Natural killer cell (primary cell): ENCODE data around the gene TEKT5. TPM values are rescaled to one million over a fixed set of nuclear protein-coding genes. Genes with fewer than 3 reads are reported as not detected.

Source experiments
- ATAC-seq, 3 donors: fragments of 150-1000 bp in 2 of 3; fragments of 200-7000 bp in 1 of 3; cut with Tn5 transposase; 1 replicate in 1 of 3; 2 replicates in 2 of 3; pipeline ENCODE4 v1.10.0; 2021; ENCODE audit warnings: mild to moderate bottlenecking in 2 of 3, moderate library complexity in 2 of 3
- DNase-seq, 2 donors: peaks; one replicate each; pipeline versions ENCODE4 v3.0.0 to v3.0.0-alpha.2; 2013 to 2021; ENCODE audit warnings: mixed read lengths in 1 of 2
- H3K27ac ChIP-seq: one replicate; pipeline ENCODE4 v1.5.1; 2013; ENCODE audit warnings: mild to moderate bottlenecking, low read length
- H3K27me3 ChIP-seq: one replicate; pipeline ENCODE4 v1.6.1; 2013; ENCODE audit warnings: low read length; ENCODE audit not compliant: control insufficient read depth, insufficient read depth
- H3K36me3 ChIP-seq: one replicate; pipeline ENCODE4 v1.6.1; 2013; ENCODE audit warnings: low read length; ENCODE audit not compliant: control insufficient read depth, insufficient read depth
- H3K4me1 ChIP-seq: one replicate; pipeline ENCODE4 v1.6.1; 2013; ENCODE audit warnings: low read length; ENCODE audit not compliant: control insufficient read depth, insufficient read depth
- H3K4me3 ChIP-seq: one replicate; pipeline ENCODE4 v1.5.1; 2013; ENCODE audit warnings: low read length
- H3K9me3 ChIP-seq: one replicate; pipeline ENCODE4 v1.6.1; 2013; ENCODE audit warnings: low read length; ENCODE audit not compliant: control insufficient read depth, insufficient read depth
- H3K27ac Mint-ChIP-seq, 2 donors: one replicate each; pipeline ENCODE4 v1.8.0; 2022; ENCODE audit warnings: mild to moderate bottlenecking in 2 of 2, mixed read lengths in 2 of 2, moderate library complexity in 1 of 2
- H3K27me3 Mint-ChIP-seq, 2 donors: one replicate each; pipeline ENCODE4 v1.8.0; 2022; ENCODE audit warnings: low read depth in 2 of 2, mixed read lengths in 2 of 2
- H3K36me3 Mint-ChIP-seq: one replicate; pipeline ENCODE4 v1.8.0; 2022; ENCODE audit warnings: mixed read lengths
- H3K4me1 Mint-ChIP-seq, 2 donors: one replicate each; pipeline ENCODE4 v1.8.0; 2022; ENCODE audit warnings: mixed read lengths in 2 of 2
- H3K4me3 Mint-ChIP-seq: one replicate; pipeline ENCODE4 v1.8.0; 2022; ENCODE audit warnings: mild to moderate bottlenecking, moderate library complexity, mixed read lengths
- H3K9me3 Mint-ChIP-seq, 2 donors: one replicate each; pipeline ENCODE4 v1.8.0; 2022; ENCODE audit warnings: mixed read lengths in 2 of 2
- WGBS: methylation state at CpG from one replicate; pipeline ENCODE4 v1.1.7; 2013; ENCODE audit warnings: missing lambda C conversion rate; ENCODE audit not compliant: insufficient coverage; 5-methylcytosine and 5-hydroxymethylcytosine counted together
- intact Hi-C: fragments of 100-400 bp; cut with micrococcal nuclease; formaldehyde crosslinking; loops from one replicate; pipeline ENCODE4 v1.14.2; 2022
- total RNA-seq, 4 donors: library from RNA; stranded (reverse); fragments of 120-200 nt in 1 of 4; gene quantifications; one replicate each; pipeline versions ENCODE4 v1.2.3 to v1.2.4, GENCODE V29; 2013 to 2022
- TF ChIP-seq, protein P1 (sequence below): fragments of 200-600 bp; IDR thresholded peaks from one replicate; pipeline ENCODE4 v1.8.0; 2022; ENCODE audit warnings: antibody characterized with exemption

TEKT5 gene
- total RNA-seq, 3 donors from 2014 or later (not counting 1 experiment from before 2014, with no cell fraction given), result 1.1 TPM; not detected in 2

DNA sequence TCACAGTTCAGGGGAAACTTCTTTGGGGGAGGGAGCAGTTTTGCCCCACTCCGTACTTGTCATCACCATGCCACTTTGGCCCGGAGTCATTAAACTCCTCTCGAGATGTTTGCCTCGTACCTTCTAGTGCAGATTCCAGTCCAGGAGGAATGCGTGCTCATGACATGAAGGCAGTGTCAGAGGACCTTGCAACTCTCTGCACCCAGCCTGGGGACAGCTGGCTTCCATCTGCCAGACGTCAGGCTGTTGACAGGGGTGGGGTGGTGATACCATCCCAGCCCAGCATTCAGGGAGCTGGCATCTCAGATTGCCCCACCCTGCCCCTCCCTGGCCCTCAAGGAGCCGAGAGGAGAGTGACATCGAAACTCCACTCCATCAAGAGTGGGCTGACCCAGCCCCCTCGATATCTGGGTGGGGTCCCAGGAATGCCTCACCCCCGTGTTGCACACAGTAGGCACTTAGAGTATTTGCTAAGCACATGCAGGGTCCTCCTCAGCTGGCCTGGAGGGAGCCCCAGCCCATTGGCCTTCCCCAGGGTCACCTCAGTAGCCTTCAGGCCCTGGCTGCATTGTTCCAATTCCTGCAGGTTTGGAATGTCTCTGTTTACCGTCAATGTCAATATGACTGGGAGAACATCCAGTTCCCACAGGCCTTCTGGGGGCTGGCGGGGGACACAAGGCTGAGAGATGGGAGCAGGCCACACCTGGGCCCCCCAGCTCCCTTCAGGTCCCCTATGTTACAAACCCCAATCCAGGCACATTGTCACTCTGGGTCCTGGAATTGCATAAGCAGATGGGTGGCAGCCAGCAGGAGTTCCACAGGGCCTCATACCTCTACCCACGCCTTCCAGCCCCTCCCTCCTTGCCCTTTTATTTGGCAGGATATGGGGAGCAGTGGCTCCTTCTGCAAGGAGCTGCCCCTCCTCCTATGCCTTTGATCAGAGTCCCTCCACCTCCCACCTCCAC is 93.0 kb downstream of the TEKT5 start:
- no peaks in the 10 kb centered on the region for H3K36me3 Mint-ChIP-seq
- peaks cover 3% of the 10 kb centered on the region for H3K4me1 ChIP-seq
- WGBS, result 79% methylated on average over 13 of the region's 13 CpGs
- ATAC-seq, result no peak
- no peak overlapping the region for H3K4me3 Mint-ChIP-seq
- intact Hi-C loops, result no loop called here
- no peaks in the 10 kb centered on the region for H3K9me3 ChIP-seq
- H3K4me3 ChIP-seq, result no peak overlapping the region
- DNase-seq, result no peak
- TF ChIP-seq, protein P1, sequence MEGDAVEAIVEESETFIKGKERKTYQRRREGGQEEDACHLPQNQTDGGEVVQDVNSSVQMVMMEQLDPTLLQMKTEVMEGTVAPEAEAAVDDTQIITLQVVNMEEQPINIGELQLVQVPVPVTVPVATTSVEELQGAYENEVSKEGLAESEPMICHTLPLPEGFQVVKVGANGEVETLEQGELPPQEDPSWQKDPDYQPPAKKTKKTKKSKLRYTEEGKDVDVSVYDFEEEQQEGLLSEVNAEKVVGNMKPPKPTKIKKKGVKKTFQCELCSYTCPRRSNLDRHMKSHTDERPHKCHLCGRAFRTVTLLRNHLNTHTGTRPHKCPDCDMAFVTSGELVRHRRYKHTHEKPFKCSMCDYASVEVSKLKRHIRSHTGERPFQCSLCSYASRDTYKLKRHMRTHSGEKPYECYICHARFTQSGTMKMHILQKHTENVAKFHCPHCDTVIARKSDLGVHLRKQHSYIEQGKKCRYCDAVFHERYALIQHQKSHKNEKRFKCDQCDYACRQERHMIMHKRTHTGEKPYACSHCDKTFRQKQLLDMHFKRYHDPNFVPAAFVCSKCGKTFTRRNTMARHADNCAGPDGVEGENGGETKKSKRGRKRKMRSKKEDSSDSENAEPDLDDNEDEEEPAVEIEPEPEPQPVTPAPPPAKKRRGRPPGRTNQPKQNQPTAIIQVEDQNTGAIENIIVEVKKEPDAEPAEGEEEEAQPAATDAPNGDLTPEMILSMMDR, result no peak
- H3K27ac Mint-ChIP-seq, result no peak overlapping the region
- peaks cover 3% of the 10 kb centered on the region for H3K27me3 ChIP-seq
- H3K36me3 ChIP-seq, result no peaks in the 10 kb centered on the region
- H3K27ac ChIP-seq, result no peak overlapping the region
- no peaks in the 10 kb centered on the region for H3K9me3 Mint-ChIP-seq
- no peaks in the 10 kb centered on the region for H3K4me1 Mint-ChIP-seq
- H3K27me3 Mint-ChIP-seq, result peaks cover 8 to 17% of the 10 kb centered on the region in 2 donors

DNA sequence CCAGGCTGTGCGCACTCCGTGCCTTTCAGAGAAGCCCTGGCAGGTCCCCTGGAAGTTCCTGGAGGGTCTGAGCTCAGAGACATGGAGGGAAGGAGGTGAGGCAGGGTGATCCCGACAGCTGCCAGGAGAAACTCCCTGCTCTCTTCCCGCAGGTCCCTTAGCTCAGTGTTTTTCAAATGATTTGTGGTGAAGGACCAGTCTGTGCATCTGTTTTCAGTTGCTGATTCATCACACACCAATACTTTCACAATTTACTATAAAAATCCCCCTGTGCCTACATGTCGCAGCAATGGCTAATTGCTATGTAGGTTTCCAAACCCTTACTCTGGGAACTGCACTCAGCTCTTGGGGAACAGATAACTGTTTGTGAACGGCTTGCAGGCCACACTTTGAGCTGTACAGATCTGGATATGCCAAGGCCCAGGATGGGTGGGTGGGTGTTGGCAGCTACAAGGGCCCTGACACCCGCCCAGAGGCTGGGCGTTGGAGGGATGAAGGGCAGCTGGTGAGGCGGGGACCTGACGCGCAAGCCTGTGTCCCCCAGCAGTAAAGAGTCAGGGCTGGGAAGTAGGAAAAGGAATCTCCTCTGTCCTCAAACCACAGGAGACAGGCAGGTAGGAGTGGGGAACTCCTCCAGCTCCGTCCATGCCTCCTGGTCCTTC is 93.8 kb downstream of the TEKT5 start:
- WGBS, result 76% methylated on average over 9 of the region's 12 CpGs
- no peak for DNase-seq

DNA sequence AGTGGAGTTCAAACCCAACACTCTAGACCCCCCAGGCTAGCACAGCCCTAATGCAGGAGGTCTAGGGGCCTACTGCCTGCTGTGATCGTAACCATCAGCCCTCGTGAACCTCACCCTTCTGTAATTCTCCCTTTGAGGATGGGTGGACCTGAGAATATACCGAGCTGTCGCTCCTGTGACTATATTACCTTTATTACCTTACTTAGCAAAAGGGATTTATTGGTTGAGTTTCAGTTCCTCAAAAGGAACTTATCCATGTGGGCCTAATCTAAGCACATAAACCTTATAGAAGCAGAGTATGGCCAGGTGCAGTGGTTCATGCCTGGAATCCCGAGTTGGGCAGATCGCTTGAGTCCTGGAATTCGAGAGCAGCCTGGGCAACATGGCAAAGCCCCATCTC is 95.1 kb downstream of the TEKT5 start:
- no peak for ATAC-seq

More for the DNA sequence above, 93.8 kb downstream of the TEKT5 start:
- intact Hi-C loops, result no loop called here
- Histone ChIP-seq H3K27me3 (peaks cover 3% of the 10 kb centered on the region), H3K36me3 (no peaks in the 10 kb centered on the region), H3K9me3 (no peaks in the 10 kb centered on the region), H3K4me1 (peaks cover 3% of the 10 kb centered on the region), H3K4me3 (no peak overlapping the region), H3K27ac (no peak overlapping the region)
- H3K27me3 Mint-ChIP-seq, result peaks cover 5 to 9% of the 10 kb centered on the region in 2 donors
- TF ChIP-seq, protein P1, result no peak
- H3K27ac Mint-ChIP-seq, result no peak overlapping the region
- no peak overlapping the region for H3K4me3 Mint-ChIP-seq
- no peak for ATAC-seq
- no peaks in the 10 kb centered on the region for H3K9me3 Mint-ChIP-seq
- no peaks in the 10 kb centered on the region for H3K36me3 Mint-ChIP-seq
- H3K4me1 Mint-ChIP-seq, result no peaks in the 10 kb centered on the region

More for the DNA sequence above, 95.1 kb downstream of the TEKT5 start:
- H3K9me3 Mint-ChIP-seq, result no peaks in the 10 kb centered on the region
- no peak overlapping the region for H3K4me3 Mint-ChIP-seq
- no peak overlapping the region for H3K27ac Mint-ChIP-seq
- DNase-seq, result no peak
- no peak overlapping the region for H3K27ac ChIP-seq
- peaks cover 3% of the 10 kb centered on the region for H3K4me1 ChIP-seq
- intact Hi-C loops, result no loop called here
- H3K9me3 ChIP-seq, result no peaks in the 10 kb centered on the region
- H3K4me1 Mint-ChIP-seq, result no peaks in the 10 kb centered on the region
- H3K36me3 ChIP-seq, result no peaks in the 10 kb centered on the region
- H3K27me3 ChIP-seq, result peaks cover 3% of the 10 kb centered on the region
- H3K36me3 Mint-ChIP-seq, result no peaks in the 10 kb centered on the region
- WGBS, result 80% methylated on average over 5 of the region's 7 CpGs
- peaks cover 5 to 9% of the 10 kb centered on the region in 2 donors for H3K27me3 Mint-ChIP-seq
- H3K4me3 ChIP-seq, result no peak overlapping the region
- TF ChIP-seq, protein P1, result no peak
